Measurements from ENCODE around the gene CACNA1H. TPM values are rescaled to one million over a fixed set of nuclear protein-coding genes. Genes with fewer than 3 reads are reported as not detected.

Gene CACNA1H
- total RNA-seq, 1 donor from 2014 or later = 9.5 TPM

GRCh38 chr16:1117176-1117900 lies 35.6 kb upstream of the CACNA1H start:
- peaks cover 12% of the 10 kb centered on the region for H3K4me1 ChIP-seq
- no peak overlapping the region for H2AFZ ChIP-seq (replicated peaks)
- no peak overlapping the region for H3K4me2 ChIP-seq
- Mint-ChIP-seq H3K4me1 (peaks cover 8% of the 10 kb centered on the region), H3K4me3 (no peak overlapping the region), H3K27me3 (ENCODE audit: insufficient read depth, low read depth) (peaks cover 4% of the 10 kb centered on the region), H3K36me3 (no peaks in the 10 kb centered on the region), H3K27ac (no peak overlapping the region), H3K9me3 (no peaks in the 10 kb centered on the region)
- H3F3A ChIP-seq (ENCODE audit: low read depth) = no peaks in the 10 kb centered on the region
- H3K27ac ChIP-seq = no peak overlapping the region
- peaks cover 9% of the 10 kb centered on the region for H3K27me3 ChIP-seq
- no peaks in the 10 kb centered on the region for H3K36me3 ChIP-seq
- H4K20me1 ChIP-seq (ENCODE audit: low read depth) = no peaks in the 10 kb centered on the region
- no peaks in the 10 kb centered on the region for H3K9me3 ChIP-seq (ENCODE audit: low read depth)
- H3K79me2 ChIP-seq (ENCODE audit: low read depth) = no peaks in the 10 kb centered on the region
- TF ChIP-seq CTCF (IDR thresholded peaks at IDR 0.05) (no peak), EZH2 (IDR thresholded peaks at IDR 0.05) (no peak), EZH2phosphoT487 (IDR thresholded peaks at IDR 0.05) (no peak)
- DNase-seq (ENCODE audit: low spot score) = no peak
- no peak overlapping the region for H3K9ac ChIP-seq
- H3K4me3 ChIP-seq = no peak overlapping the region

DNA sequence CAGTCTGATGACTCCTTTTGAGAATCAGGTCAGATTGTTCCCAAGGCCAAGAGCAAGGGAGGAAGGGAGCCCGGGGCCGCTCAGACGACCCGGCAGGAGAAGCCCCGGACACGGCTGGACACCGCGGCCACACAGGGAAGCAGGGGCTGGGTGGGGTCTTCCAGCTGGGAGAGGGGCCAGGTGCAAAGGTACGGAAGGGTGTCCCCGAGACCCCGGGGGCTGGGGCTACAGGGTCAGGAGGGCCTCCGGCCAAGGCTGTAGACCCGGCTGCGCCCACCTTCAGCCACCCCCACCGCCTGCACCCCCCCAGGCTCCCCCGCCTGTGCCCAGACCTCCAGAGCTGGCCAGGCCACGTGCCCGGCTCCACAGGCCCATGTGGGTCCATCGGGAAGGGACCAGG lies 35.0 kb upstream of the CACNA1H start:
- Histone ChIP-seq H3K9ac (no peak overlapping the region), H3K9me3 (ENCODE audit: low read depth) (no peaks in the 10 kb centered on the region), H3K4me2 (no peak overlapping the region), H3K36me3 (no peaks in the 10 kb centered on the region), H3K4me1 (peaks cover 12% of the 10 kb centered on the region), H3K27me3 (peaks cover 5% of the 10 kb centered on the region), H3K27ac (no peak overlapping the region), H2AFZ (replicated peaks) (no peak overlapping the region), H4K20me1 (ENCODE audit: low read depth) (no peaks in the 10 kb centered on the region), H3K79me2 (ENCODE audit: low read depth) (no peaks in the 10 kb centered on the region), H3F3A (ENCODE audit: low read depth) (no peaks in the 10 kb centered on the region), H3K4me3 (no peak overlapping the region)
- Mint-ChIP-seq H3K27ac (no peak overlapping the region), H3K36me3 (no peaks in the 10 kb centered on the region), H3K9me3 (no peaks in the 10 kb centered on the region), H3K27me3 (ENCODE audit: insufficient read depth, low read depth) (peaks cover 4% of the 10 kb centered on the region), H3K4me1 (peaks cover 7% of the 10 kb centered on the region), H3K4me3 (no peak overlapping the region)
- TF ChIP-seq CTCF (IDR thresholded peaks at IDR 0.05) (no peak), EZH2phosphoT487 (IDR thresholded peaks at IDR 0.05) (no peak), EZH2 (IDR thresholded peaks at IDR 0.05) (no peak)
- DNase-seq (ENCODE audit: low spot score) = no peak

GRCh38 chr16:1119129-1119528 lies 33.8 kb upstream of the CACNA1H start:
- no peaks in the 10 kb centered on the region for H4K20me1 ChIP-seq (ENCODE audit: low read depth)
- Mint-ChIP-seq H3K36me3 (no peaks in the 10 kb centered on the region), H3K4me1 (peaks cover 7% of the 10 kb centered on the region)

More at GRCh38 chr16:1119129-1119528, 33.8 kb upstream of the CACNA1H start:
- Histone ChIP-seq H3K4me2 (no peak overlapping the region), H3K36me3 (no peaks in the 10 kb centered on the region), H3K4me3 (no peak overlapping the region), H3K9ac (no peak overlapping the region), H3F3A (ENCODE audit: low read depth) (no peaks in the 10 kb centered on the region), H3K27ac (no peak overlapping the region), H3K4me1 (peaks cover 12% of the 10 kb centered on the region), H3K79me2 (ENCODE audit: low read depth) (no peaks in the 10 kb centered on the region), H3K27me3 (no peaks in the 10 kb centered on the region), H2AFZ (replicated peaks) (no peak overlapping the region), H3K9me3 (ENCODE audit: low read depth) (no peaks in the 10 kb centered on the region)
- TF ChIP-seq EZH2phosphoT487 (IDR thresholded peaks at IDR 0.05) (no peak), EZH2 (IDR thresholded peaks at IDR 0.05) (no peak), CTCF (IDR thresholded peaks at IDR 0.05) (no peak)
- Mint-ChIP-seq H3K4me3 (no peak overlapping the region), H3K27me3 (ENCODE audit: insufficient read depth, low read depth) (peaks cover 4% of the 10 kb centered on the region), H3K27ac (no peak overlapping the region), H3K9me3 (no peaks in the 10 kb centered on the region)
- no peak for DNase-seq (ENCODE audit: low spot score)
